RKO (cell line): ENCODE data around the gene MCTP1.
A peak's percentile ranks its signal among the peaks of the same experiment; 100 is the strongest.
"Not testable (repeated sequence)": the region's sequence is repeated elsewhere in the genome, so short reads cannot be mapped to it uniquely, and the experiment has no call there.

Experiments used
- DNase-seq: peaks from one replicate; pipeline ENCODE4 v3.0.0-alpha.2; 2016; ENCODE audit warnings: low spot score

The MCTP1 gene

GRCh38 chr5:95027775-95028174, 257.1 kb downstream of the MCTP1 start:
- DNase-seq = no peak

DNA sequence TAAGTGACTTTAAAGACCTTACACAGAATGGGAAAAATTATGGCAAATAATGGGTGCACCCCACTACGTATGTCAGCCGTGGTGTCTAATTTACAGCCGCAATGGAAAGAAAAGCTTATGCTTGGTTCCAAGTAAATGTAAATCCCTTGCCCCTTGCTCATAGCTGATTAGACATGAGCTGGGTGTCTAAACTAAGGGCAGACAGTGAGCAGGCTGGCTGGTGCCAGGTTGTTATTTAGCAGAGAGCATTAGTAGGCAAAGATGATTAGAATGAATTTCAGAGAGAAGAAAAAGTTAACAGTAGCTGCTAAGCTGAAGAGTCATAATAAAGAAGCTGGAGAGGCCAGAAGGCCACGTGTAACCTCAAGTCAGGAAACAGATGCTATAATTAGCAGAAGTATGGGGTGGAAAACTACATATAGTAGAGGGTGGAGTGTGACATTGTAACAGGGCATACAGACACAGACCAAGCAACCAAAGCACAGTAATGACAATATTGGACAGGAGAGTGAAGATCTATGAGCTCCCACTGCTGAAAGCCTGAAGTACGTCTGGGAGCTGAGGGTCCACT, 257.7 kb downstream of the MCTP1 start:
- no peak for DNase-seq

GRCh38 chr5:95026718-95027117, 258.2 kb downstream of the MCTP1 start:
- no peak for DNase-seq

- DNase-seq = no peak
These were observed 261.8 kb downstream of the MCTP1 start for GRCh38 chr5:95022967-95023695.

DNA sequence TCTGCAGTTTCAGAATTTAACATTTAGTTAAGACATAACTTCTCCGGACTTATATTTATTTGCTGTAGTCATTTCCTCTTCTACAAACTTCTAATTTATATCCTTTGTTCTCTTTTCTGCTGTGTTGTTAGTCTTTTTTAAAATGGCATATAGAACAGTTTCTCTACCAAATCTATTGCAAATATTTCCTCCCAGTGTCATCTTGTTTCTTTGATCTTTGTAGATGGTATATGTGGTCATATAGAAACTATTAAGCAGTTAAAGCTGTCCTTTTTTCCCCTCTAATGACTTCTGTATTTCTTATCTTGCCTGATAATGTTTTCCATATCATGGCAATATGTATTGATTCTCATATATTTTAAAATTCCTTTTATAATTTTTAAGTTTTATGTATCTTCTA, 264.5 kb downstream of the MCTP1 start:
- DNase-seq = no peak

DNA sequence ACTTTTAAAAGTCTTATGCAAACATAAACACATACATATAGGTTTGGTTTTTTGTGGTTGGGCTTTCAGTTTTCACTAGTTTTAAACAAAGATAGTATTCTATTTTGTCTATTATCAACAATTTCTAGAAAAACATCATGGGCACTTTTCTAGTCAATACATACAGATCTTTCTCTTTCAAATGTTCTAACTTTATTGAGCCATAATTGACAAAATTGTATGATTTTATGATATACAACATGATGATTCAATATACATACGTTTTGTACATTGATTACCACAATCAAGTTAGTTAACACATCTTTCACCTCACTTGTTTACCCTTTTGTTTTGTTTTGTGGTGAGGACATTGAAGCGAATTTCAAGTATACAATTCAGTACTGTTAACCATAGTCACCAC, 265.9 kb downstream of the MCTP1 start:
- DNase-seq = no peak

DNA sequence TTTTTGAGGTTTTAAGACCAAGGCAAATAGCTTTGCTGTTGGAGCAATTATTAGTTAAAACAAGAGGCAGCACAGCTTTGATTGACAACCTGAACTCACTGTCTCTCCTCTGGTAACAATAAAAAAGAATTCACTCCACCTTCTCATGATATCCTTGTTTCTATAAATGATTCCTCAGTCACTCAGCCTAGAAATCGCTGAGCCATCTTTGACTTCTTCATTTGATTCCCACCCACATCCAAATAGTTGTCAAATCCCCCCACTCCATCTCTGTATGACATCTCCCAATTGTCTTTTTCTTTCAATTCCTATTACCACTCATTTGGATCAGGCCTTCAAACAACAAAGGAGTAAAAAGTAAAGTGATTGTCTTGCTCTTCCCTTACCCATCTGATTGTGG, 266.4 kb downstream of the MCTP1 start:
- DNase-seq = no peak

GRCh38 chr5:95009812-95010211, 275.1 kb downstream of the MCTP1 start:
- DNase-seq = no peak

DNA sequence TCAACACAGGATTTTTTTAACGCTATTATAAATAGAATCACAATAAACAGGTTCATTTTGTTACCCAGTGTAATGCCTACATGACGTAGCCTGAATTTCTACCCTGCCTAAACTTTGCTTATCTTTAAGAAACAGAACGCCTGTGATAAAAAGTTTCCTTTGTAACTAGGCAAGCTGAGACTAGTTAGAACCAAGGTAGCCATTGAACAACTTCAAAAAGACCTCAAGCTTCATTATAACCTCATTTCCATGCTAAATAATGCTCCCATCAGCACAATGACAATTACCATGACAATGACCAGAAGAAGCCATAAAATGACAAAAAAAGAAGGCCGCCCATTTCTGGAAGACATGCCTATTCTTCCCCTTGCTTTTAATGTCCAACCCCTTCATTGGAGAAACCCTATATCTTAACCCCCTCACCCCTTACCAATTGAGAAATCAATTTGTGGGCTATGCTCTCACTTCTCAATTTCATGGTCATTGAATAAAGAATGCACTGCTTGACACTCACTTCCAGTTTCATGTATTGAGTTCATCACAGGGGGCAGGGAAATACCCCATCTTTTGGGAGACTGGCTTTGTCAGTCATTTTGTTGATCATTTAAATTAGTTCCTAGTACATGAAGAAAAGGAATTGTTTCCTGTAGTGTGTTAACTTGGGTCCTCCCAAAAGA, 276.8 kb downstream of the MCTP1 start:
- no peak for DNase-seq

- DNase-seq = no peak
These were observed 279.1 kb downstream of the MCTP1 start for GRCh38 chr5:95005811-95006210.

DNA sequence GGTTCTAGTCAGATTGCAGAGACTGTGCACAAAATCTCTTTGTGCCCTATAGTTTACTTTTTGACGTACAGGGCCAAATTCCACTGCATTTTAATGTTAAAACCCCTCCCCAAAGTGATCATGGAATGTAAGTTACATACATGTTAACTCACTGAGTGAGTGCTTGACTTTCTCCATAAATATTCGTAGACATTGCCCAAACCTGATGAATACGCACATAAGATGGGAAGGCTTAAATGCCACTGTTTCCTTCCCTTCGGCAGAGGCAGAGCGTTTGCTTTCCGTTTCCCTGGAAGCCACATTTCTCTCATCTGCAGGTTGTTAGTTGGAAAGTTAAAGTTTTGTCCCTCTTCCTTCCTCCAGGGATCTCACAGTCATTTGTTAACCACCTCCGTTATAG, 286.2 kb downstream of the MCTP1 start:
- no peak for DNase-seq

GRCh38 chr5:94994537-94994936, 290.4 kb downstream of the MCTP1 start:
- DNase-seq = not testable (repeated sequence)

- DNase-seq = no peak
These were observed 291.4 kb downstream of the MCTP1 start for GRCh38 chr5:94993491-94993890.

GRCh38 chr5:94992325-94992724, 292.6 kb downstream of the MCTP1 start:
- DNase-seq = no peak

DNA sequence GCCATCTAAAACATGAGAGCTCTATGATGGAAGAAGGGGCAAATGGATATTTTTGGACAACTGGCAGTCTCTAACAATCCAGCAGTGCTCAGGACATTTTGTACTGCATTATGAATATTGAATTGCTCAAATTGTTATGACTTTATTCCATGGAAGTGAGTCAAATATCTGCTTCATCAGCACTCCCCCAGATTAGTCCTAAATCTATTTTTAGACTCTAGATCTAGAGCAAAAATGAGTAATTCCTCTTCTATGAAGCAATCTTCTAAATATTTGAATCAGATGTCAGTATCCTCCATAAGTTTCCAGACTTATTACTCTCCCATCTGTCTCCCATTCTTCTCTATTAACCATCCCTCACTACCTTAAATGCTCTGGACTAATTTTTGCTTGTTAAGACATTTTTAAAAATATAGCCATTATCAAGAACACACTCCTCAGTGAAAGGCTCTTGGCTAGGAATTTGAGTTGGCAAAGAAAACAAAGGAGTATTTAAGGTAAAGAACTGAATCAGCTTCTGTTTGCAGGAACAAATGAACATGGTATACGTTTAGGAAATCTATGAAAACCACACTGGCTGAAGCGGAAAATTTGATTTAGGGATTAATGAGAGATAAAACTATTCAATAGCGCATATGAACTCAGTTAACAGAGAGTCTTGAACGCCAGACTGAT, 300.9 kb downstream of the MCTP1 start:
- peak; percentile 91 for DNase-seq

GRCh38 chr5:94977437-94977836, 307.5 kb downstream of the MCTP1 start:
- DNase-seq = no peak

GRCh38 chr5:94976853-94977252, 308.0 kb downstream of the MCTP1 start:
- no peak for DNase-seq

GRCh38 chr5:94972268-94972667, 312.6 kb downstream of the MCTP1 start:
- no peak for DNase-seq

- peak; percentile 40 for DNase-seq
These were observed 315.7 kb downstream of the MCTP1 start for GRCh38 chr5:94969174-94969573.

GRCh38 chr5:94968507-94969095, 316.3 kb downstream of the MCTP1 start:
- DNase-seq = peak; percentile 84

DNA sequence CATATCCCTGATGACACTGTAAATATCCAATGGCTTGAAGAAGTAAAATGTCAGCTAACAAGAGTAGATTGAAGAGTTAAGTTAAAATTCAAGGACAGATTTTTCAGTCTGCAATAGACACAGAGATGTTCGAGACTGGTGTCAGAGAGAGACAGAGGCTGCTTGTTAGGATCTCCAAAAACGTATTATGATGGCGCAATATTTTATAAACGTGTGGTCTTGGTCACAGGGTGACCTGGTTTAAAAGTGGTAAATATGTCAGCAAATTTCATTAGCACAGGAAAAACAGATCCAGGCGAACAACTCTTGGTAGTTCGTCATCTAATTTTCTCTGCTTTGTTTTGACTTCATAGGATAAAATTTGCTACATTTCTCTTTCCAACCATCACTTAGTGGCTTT, 317.4 kb downstream of the MCTP1 start:
- no peak for DNase-seq

GRCh38 chr5:94959279-94959678, 325.6 kb downstream of the MCTP1 start:
- DNase-seq = not testable (repeated sequence)

- DNase-seq = no peak
These were observed 339.2 kb downstream of the MCTP1 start for GRCh38 chr5:94945656-94946055.
